SK-N-SH (cell line): ENCODE data around the gene PLEKHG1. TPM values are rescaled to one million over a fixed set of nuclear protein-coding genes. Genes with fewer than 3 reads are reported as not detected.

ENCODE experiments used
- CTCF ChIA-PET: fragments of 300-600, 350-600 bp; formaldehyde crosslinking; extraction: SDS; loops from one replicate; lab custom pipeline; 2021; lab: Yijun Ruan, JAX
- POLR2A ChIA-PET: fragments of 350-600 bp; sonication (Branson Sonifier 250); formaldehyde crosslinking; extraction: SDS; loops from one replicate; lab custom pipeline; 2020; ENCODE audit warnings: antibody characterized with exemption, inconsistent platforms; lab: Yijun Ruan, JAX
- DNase-seq: peaks from one replicate; pipeline ENCODE4 v3.0.0; 2012
- H2AFZ ChIP-seq: fragments of 200-600 bp; sonication (generic); 2 replicates; pipeline ENCODE4 v1.8.1; 2016; ENCODE audit warnings: antibody characterized with exemption, mild to moderate bottlenecking, low read depth
- H3F3A ChIP-seq: fragments of 200-600 bp; sonication (generic); replicated peaks from 2 replicates; pipeline ENCODE3; 2016; ENCODE audit warnings: antibody characterized with exemption, mild to moderate bottlenecking; ENCODE audit not compliant: insufficient read depth
- H3K27ac ChIP-seq, 2 experiments: fragments of 200-500 bp in 1 of 2; fragments of 200-600 bp in 1 of 2; sonication (Bioruptor generic) in 1 of 2; sonication (generic), shearing (Covaris generic) in 1 of 2; 2 replicates each; pipeline versions ENCODE4 v1.5.1 to v1.6.1; 2014 to 2016; ENCODE audit warnings: low read depth in 2 of 2, inconsistent platforms in 1 of 2, low read length in 1 of 2, mild to moderate bottlenecking in 1 of 2, mixed read lengths in 1 of 2
- H3K27me3 ChIP-seq: fragments of 200-600 bp; sonication (generic), shearing (Covaris generic); 2 replicates; pipeline ENCODE4 v1.6.1; 2016; ENCODE audit warnings: mixed run types; ENCODE audit not compliant: insufficient read depth
- H3K36me3 ChIP-seq, 2 experiments: fragments of 200-500 bp in 1 of 2; fragments of 200-600 bp in 1 of 2; sonication (Bioruptor generic) in 1 of 2; sonication (generic) in 1 of 2; replicated peaks in 1 of 2; 2 replicates each; pipeline versions ENCODE3 to v1.5.1; 2014 to 2016; ENCODE audit warnings: low read length in 1 of 2, mild to moderate bottlenecking in 1 of 2; ENCODE audit not compliant: insufficient read depth in 2 of 2, control insufficient read depth in 1 of 2
- H3K4me1 ChIP-seq, 2 experiments: fragments of 200-500 bp in 1 of 2; fragments of 200-600 bp in 1 of 2; sonication (Bioruptor generic) in 1 of 2; sonication (generic), shearing (Covaris generic) in 1 of 2; 2 replicates each; pipeline versions ENCODE4 v1.5.1 to v1.6.1; 2014 to 2016; ENCODE audit warnings: low read depth in 1 of 2, low read length in 1 of 2, mixed run types in 1 of 2; ENCODE audit not compliant: insufficient read depth in 2 of 2, control insufficient read depth in 1 of 2
- H3K4me2 ChIP-seq: fragments of 200-600 bp; sonication (generic), shearing (Covaris generic); 2 replicates; pipeline ENCODE4 v1.6.1; 2017; ENCODE audit warnings: mixed run types
- H3K4me3 ChIP-seq, 2 experiments: fragments of 200-500 bp in 1 of 2; fragments of 200-600 bp in 1 of 2; sonication (Bioruptor generic) in 1 of 2; sonication (generic), shearing (Covaris generic) in 1 of 2; 2 replicates each; pipeline versions ENCODE4 v1.5.1 to v1.8.1; 2014 to 2016; ENCODE audit warnings: low read depth in 2 of 2, inconsistent platforms in 1 of 2, low read length in 1 of 2, mild to moderate bottlenecking in 1 of 2, mixed read lengths in 1 of 2, moderate library complexity in 1 of 2
- H3K79me2 ChIP-seq: fragments of 200-600 bp; sonication (generic); 2 replicates; pipeline ENCODE4 v1.8.1; 2017; ENCODE audit warnings: mild to moderate bottlenecking; ENCODE audit not compliant: insufficient read depth
- H3K9ac ChIP-seq: fragments of 200-600 bp; sonication (generic); 2 replicates; pipeline ENCODE4 v1.6.1; 2017; ENCODE audit warnings: mixed run types
- H3K9me2 ChIP-seq: fragments of 200-600 bp; sonication (generic); 2 replicates; pipeline ENCODE4 v1.6.1; 2017; ENCODE audit warnings: mixed run types
- H3K9me3 ChIP-seq: fragments of 200-600 bp; sonication (generic); 2 replicates; pipeline ENCODE4 v1.6.1; 2017; ENCODE audit warnings: mixed run types, mild to moderate bottlenecking, moderate library complexity
- H4K20me1 ChIP-seq: fragments of 200-600 bp; sonication (generic); 2 replicates; pipeline ENCODE4 v1.6.1; 2017; ENCODE audit warnings: mild to moderate bottlenecking, mixed run types; ENCODE audit not compliant: insufficient read depth
- CHD2 ChIP-seq: fragments of 150-350 bp; IDR thresholded peaks from 2 replicates; pipeline ENCODE4 v1.6.1; 2018; ENCODE audit warnings: low read length; ENCODE audit not compliant: partially characterized antibody
- CTCF ChIP-seq: fragments of 200-600 bp; sonication (generic); IDR thresholded peaks from 2 replicates; pipeline ENCODE4 v1.6.1; 2017; ENCODE audit warnings: antibody characterized with exemption, mild to moderate bottlenecking, moderate library complexity
- ELF1 ChIP-seq: IDR thresholded peaks from 2 replicates; pipeline ENCODE4 v1.4.0; 2012
- FOXM1 ChIP-seq: IDR thresholded peaks from 2 replicates; pipeline ENCODE4 v1.4.0; 2012; ENCODE audit warnings: low read depth, mild to moderate bottlenecking
- IRF3 ChIP-seq: fragments of 150-350 bp; IDR thresholded peaks from 2 replicates; pipeline ENCODE4 v1.6.1; 2016; ENCODE audit warnings: mild to moderate bottlenecking, low read depth, low read length
- JUND ChIP-seq: IDR thresholded peaks from 2 replicates; pipeline ENCODE4 v1.4.0; 2012
- MAX ChIP-seq: IDR thresholded peaks from 2 replicates; pipeline ENCODE4 v1.4.0; 2012; ENCODE audit warnings: low read depth
- MEF2A ChIP-seq: IDR thresholded peaks from 2 replicates; pipeline ENCODE4 v1.4.0; 2012; ENCODE audit warnings: low read depth, borderline replicate concordance
- MXI1 ChIP-seq: IDR thresholded peaks from 2 replicates; pipeline ENCODE4 v1.6.1; 2012; ENCODE audit warnings: mild to moderate bottlenecking, low read depth, low read length, improper control_type of control experiment
- NFIC ChIP-seq: IDR thresholded peaks from 2 replicates; pipeline ENCODE4 v1.4.0; 2012; ENCODE audit warnings: borderline replicate concordance
- NRF1 ChIP-seq: IDR thresholded peaks from 2 replicates; pipeline ENCODE4 v1.6.1; 2012; ENCODE audit warnings: low read depth, mild to moderate bottlenecking, low read length
- RFX5 ChIP-seq: IDR thresholded peaks from 2 replicates; pipeline ENCODE4 v1.6.1; 2012; ENCODE audit warnings: mild to moderate bottlenecking, improper control_type of control experiment, low read length
- RXRA ChIP-seq: IDR thresholded peaks from 2 replicates; pipeline ENCODE4 v1.4.0; 2012; ENCODE audit warnings: low read depth, mild to moderate bottlenecking, borderline replicate concordance
- SMC3 ChIP-seq: IDR thresholded peaks from 2 replicates; pipeline ENCODE4 v1.6.1; 2012; ENCODE audit warnings: low read depth, low read length, improper control_type of control experiment
- TCF12 ChIP-seq: IDR thresholded peaks from 2 replicates; pipeline ENCODE4 v1.4.0; 2012
- TEAD4 ChIP-seq: IDR thresholded peaks from 2 replicates; pipeline ENCODE4 v1.4.0; 2012; ENCODE audit warnings: mild to moderate bottlenecking, borderline replicate concordance; ENCODE audit not compliant: insufficient read depth
- USF1 ChIP-seq: IDR thresholded peaks from 2 replicates; pipeline ENCODE4 v1.4.0; 2012; ENCODE audit warnings: low read depth, borderline replicate concordance
- USF2 ChIP-seq: fragments of 150-350 bp; IDR thresholded peaks from 2 replicates; pipeline ENCODE4 v1.6.1; 2017; ENCODE audit warnings: antibody characterized with exemption, low read length, low read depth, borderline replicate concordance
- YY1 ChIP-seq: IDR thresholded peaks from 2 replicates; pipeline ENCODE4 v1.4.0; 2012; ENCODE audit warnings: low read depth, mild to moderate bottlenecking
- WGBS: methylation state at CpG from one replicate; pipeline ENCODE4 v1.1.6; 2017; ENCODE audit warnings: low lambda C conversion rate; 5-methylcytosine and 5-hydroxymethylcytosine counted together
- polyA plus RNA-seq, 3 experiments: library from polyadenylated mRNA; depleted of rRNA; stranded (reverse); fragments of >200 nt; gene quantifications; 2 replicates each; pipeline ENCODE4 v1.2.3, GENCODE V29; 2012

PLEKHG1 gene
- polyA plus RNA-seq, 1 of the 3 experiments (the other 2 are of a cell fraction): 0.02 TPM

- Histone ChIP-seq H3K9me3 (no peaks in the 10 kb centered on the region), H3K4me2 (no peak overlapping the region), H3K27me3 (no peaks in the 10 kb centered on the region), H3K36me3 (no peaks in the 10 kb centered on the region), H3K9ac (no peak overlapping the region), H3F3A (no peaks in the 10 kb centered on the region), H3K79me2 (no peaks in the 10 kb centered on the region)
- CTCF ChIA-PET: interaction anchor here (0.7 kb wide), 1 partner anchor 9 kb away, joined by 3 read pairs; no protein-coding TSS in a partner anchor
- TF ChIP-seq TCF12: no peak
- no peak for TF ChIP-seq MAX
- TF ChIP-seq RFX5: no peak
- TF ChIP-seq TEAD4: no peak
- no peak for TF ChIP-seq ELF1
- no peak for TF ChIP-seq USF2
- TF ChIP-seq NRF1: no peak
- TF ChIP-seq YY1: no peak
- TF ChIP-seq RXRA: no peak
- no peak for TF ChIP-seq NFIC
- no peak for TF ChIP-seq JUND
- TF ChIP-seq IRF3: no peak
- no peak for TF ChIP-seq MXI1
- TF ChIP-seq, all 33 proteins: peak for 0
- H2AFZ ChIP-seq: no peak overlapping the region
- H4K20me1 ChIP-seq: no peaks in the 10 kb centered on the region
- H3K9me2 ChIP-seq: no peaks in the 10 kb centered on the region
- H3K27ac ChIP-seq: no peak overlapping the region
- no peaks in the 10 kb centered on the region for H3K4me1 ChIP-seq
- POLR2A ChIA-PET: no interaction called here
- H3K4me3 ChIP-seq: no peak overlapping the region
- WGBS: 13% methylated on average over 1 of the region's 1 CpG
- no peak for DNase-seq
Observed at GRCh38 chr6:150634964-150635292, 35.2 kb downstream of the PLEKHG1 start.

- Histone ChIP-seq H3K9me2 (no peaks in the 10 kb centered on the region), H3K79me2 (no peaks in the 10 kb centered on the region), H2AFZ (no peak overlapping the region), H3K4me3 (no peak overlapping the region), H3F3A (no peaks in the 10 kb centered on the region), H3K27me3 (no peaks in the 10 kb centered on the region), H3K4me2 (no peak overlapping the region), H3K4me1 (no peaks in the 10 kb centered on the region), H3K9ac (no peak overlapping the region), H3K27ac (no peak overlapping the region), H4K20me1 (no peaks in the 10 kb centered on the region), H3K36me3 (no peaks in the 10 kb centered on the region), H3K9me3 (no peaks in the 10 kb centered on the region)
- TF ChIP-seq IRF3 (no peak), MXI1 (no peak), CHD2 (no peak), RFX5 (no peak), NFIC (no peak), USF1 (no peak), TCF12 (no peak), ELF1 (no peak), YY1 (no peak), FOXM1 (no peak), SMC3 (no peak), CTCF (no peak), MEF2A (no peak), USF2 (no peak)
- 3% methylated on average over 3 of the region's 3 CpGs for WGBS
- no peak for DNase-seq
- ChIA-PET POLR2A (no interaction called here), CTCF (interaction anchor here (0.6 kb wide), 2 partner anchors 31 to 107 kb away, joined by 3 read pairs; no protein-coding TSS in a partner anchor)
Observed at GRCh38 chr6:150635906-150636514, 36.3 kb downstream of the PLEKHG1 start.
